ENCODE data around the gene PCMT1.

DNA sequence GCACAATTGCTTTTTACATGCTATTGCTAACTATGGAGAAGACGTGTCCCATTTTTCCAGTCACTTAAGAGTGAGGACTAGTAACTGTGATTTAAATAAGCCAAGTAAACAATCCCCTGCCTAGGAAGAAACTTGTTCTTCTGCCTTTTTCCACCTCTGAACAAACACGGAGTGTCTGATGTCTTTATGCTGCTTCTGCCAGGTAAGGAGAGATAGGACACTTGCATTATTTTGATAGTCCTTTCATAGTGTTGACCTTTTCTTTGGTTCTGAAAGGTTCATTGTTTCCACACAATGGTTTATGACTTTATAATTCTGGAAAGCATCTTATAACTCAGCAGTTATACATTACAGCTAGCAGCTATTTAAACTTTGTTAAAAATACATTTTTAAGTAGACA is 106.2 kb downstream of the PCMT1 start:
- TF ChIP-seq ZNF274 (IDR thresholded peaks at IDR 0.05; ENCODE audit: low read depth, low read length) (no peak), SUZ12 (IDR thresholded peaks at IDR 0.05; ENCODE audit: extremely low read depth, insufficient read depth, insufficient read length) (no peak), YY1 (IDR thresholded peaks at IDR 0.05; ENCODE audit: insufficient read depth, insufficient read length) (no peak)
